Breast epithelium (tissue), 3 donors: ENCODE data around the gene TANC1.

Source experiments
- POLR2A ChIP-seq: fragments of 450-650 bp; IDR thresholded peaks from one replicate; pipeline ENCODE4 v1.6.1; 2016; ENCODE audit warnings: antibody characterized with exemption, mild to moderate bottlenecking, moderate library complexity
- POLR2AphosphoS5 ChIP-seq, 3 donors: sonication (generic); formaldehyde crosslinking; IDR thresholded peaks; one replicate each; pipeline ENCODE4 v1.6.1; 2017; ENCODE audit warnings: antibody characterized with exemption in 3 of 3
- TF ChIP-seq, protein P1 (sequence below), 3 donors: fragments of 450-650 bp; IDR thresholded peaks; one replicate each; pipeline ENCODE4 v1.5.1; 2016 to 2017; ENCODE audit warnings: antibody characterized with exemption in 3 of 3, mild to moderate bottlenecking in 3 of 3, moderate library complexity in 3 of 3

DNA sequence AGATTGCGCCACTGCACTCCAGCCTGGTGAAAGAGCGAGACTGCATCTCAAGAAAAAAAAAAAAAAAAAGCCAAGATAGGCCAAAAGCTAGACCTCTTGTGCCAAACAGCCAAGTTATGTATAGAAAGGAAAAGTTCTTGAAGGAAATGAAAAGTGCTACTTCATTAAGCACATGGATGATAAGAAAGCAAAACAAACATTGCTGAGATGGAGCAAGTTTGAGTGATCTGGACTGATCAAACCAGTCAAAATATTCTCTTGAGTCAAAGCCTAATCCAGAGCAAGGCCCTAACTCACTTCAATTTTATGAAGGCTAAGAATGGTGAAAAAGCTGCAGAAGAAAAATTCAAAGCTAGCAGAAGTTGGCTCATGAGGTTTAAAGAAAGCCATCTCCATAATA, 28.1 kb upstream of the TANC1 start:
- TF ChIP-seq, protein P1, sequence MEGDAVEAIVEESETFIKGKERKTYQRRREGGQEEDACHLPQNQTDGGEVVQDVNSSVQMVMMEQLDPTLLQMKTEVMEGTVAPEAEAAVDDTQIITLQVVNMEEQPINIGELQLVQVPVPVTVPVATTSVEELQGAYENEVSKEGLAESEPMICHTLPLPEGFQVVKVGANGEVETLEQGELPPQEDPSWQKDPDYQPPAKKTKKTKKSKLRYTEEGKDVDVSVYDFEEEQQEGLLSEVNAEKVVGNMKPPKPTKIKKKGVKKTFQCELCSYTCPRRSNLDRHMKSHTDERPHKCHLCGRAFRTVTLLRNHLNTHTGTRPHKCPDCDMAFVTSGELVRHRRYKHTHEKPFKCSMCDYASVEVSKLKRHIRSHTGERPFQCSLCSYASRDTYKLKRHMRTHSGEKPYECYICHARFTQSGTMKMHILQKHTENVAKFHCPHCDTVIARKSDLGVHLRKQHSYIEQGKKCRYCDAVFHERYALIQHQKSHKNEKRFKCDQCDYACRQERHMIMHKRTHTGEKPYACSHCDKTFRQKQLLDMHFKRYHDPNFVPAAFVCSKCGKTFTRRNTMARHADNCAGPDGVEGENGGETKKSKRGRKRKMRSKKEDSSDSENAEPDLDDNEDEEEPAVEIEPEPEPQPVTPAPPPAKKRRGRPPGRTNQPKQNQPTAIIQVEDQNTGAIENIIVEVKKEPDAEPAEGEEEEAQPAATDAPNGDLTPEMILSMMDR (IDR thresholded peaks at IDR 0.05), result no peak
- no peak for TF ChIP-seq POLR2A
- no peak for TF ChIP-seq POLR2AphosphoS5 (IDR thresholded peaks at IDR 0.05)
